OCI-LY1 (cell line): ENCODE results near the gene C9.

Experiments
- H2AFZ ChIP-seq: fragments of 200-600 bp; sonication (generic), shearing (Covaris generic); 2 replicates; pipeline ENCODE4 v1.6.0; 2014; ENCODE audit warnings: antibody characterized with exemption, mild to moderate bottlenecking, low read length
- H3F3A ChIP-seq: fragments of 200-600 bp; sonication (generic), shearing (Covaris generic); 2 replicates; pipeline ENCODE4 v1.6.0; 2014; ENCODE audit warnings: mild to moderate bottlenecking, antibody characterized with exemption, low read length, moderate library complexity; ENCODE audit not compliant: insufficient read depth
- H3K27ac ChIP-seq: fragments of 200-600 bp; sonication (generic); 2 replicates; pipeline ENCODE4 v1.5.1; 2014; ENCODE audit warnings: low read length, mixed run types, mild to moderate bottlenecking, low read depth; ENCODE audit not compliant: poor library complexity, severe bottlenecking
- H3K27me3 ChIP-seq: fragments of 200-600 bp; sonication (generic); 2 replicates; pipeline ENCODE4 v1.6.0; 2014; ENCODE audit warnings: antibody characterized with exemption, mild to moderate bottlenecking, low read length, moderate library complexity; ENCODE audit not compliant: insufficient read depth
- H3K36me3 ChIP-seq: fragments of 200-600 bp; sonication (generic); 2 replicates; pipeline ENCODE4 v1.6.1; 2014; ENCODE audit warnings: mild to moderate bottlenecking, antibody characterized with exemption, low read length, moderate library complexity, mixed read lengths; ENCODE audit not compliant: insufficient read depth
- H3K4me1 ChIP-seq: fragments of 200-600 bp; sonication (generic); 2 replicates; pipeline ENCODE4 v1.5.1; 2014; ENCODE audit warnings: mild to moderate bottlenecking, low read length, moderate library complexity; ENCODE audit not compliant: insufficient read depth, severe bottlenecking
- H3K4me2 ChIP-seq: fragments of 200-600 bp; sonication (generic), shearing (Covaris generic); 2 replicates; pipeline ENCODE4 v1.6.1; 2014; ENCODE audit warnings: low read length
- H3K4me3 ChIP-seq: fragments of 200-600 bp; sonication (generic); 2 replicates; pipeline ENCODE4 v1.5.1; 2014; ENCODE audit warnings: low read length, low read depth, mild to moderate bottlenecking, mixed read lengths; ENCODE audit not compliant: poor library complexity, severe bottlenecking
- H3K79me2 ChIP-seq: fragments of 200-600 bp; shearing (Covaris generic); 2 replicates; pipeline ENCODE4 v1.6.1; 2016; ENCODE audit warnings: mixed run types, low read length, mixed read lengths; ENCODE audit not compliant: insufficient read depth
- H3K9ac ChIP-seq: fragments of 200-600 bp; sonication (generic), shearing (Covaris generic); 2 replicates; pipeline ENCODE4 v1.6.1; 2014; ENCODE audit warnings: mild to moderate bottlenecking, low read length, mixed read lengths
- H3K9me2 ChIP-seq: fragments of 200-600 bp; sonication (generic), shearing (Covaris generic); 2 replicates; pipeline ENCODE4 v1.6.1; 2014; ENCODE audit warnings: low read depth, mild to moderate bottlenecking, low read length, mixed read lengths
- H3K9me3 ChIP-seq: fragments of 200-600 bp; shearing (Covaris generic); 2 replicates; pipeline ENCODE4 v1.6.1; 2014; ENCODE audit warnings: low read length, mixed read lengths
- H4K20me1 ChIP-seq: fragments of 200-600 bp; sonication (generic), shearing (Covaris generic); 2 replicates; pipeline ENCODE4 v1.6.0; 2016; ENCODE audit warnings: mild to moderate bottlenecking, low read length; ENCODE audit not compliant: insufficient read depth
- CTCF ChIP-seq: fragments of 200-600 bp; sonication (generic), shearing (Covaris generic); IDR thresholded peaks from 2 replicates; pipeline ENCODE4 v1.5.1; 2017; ENCODE audit warnings: mild to moderate bottlenecking, antibody characterized with exemption, low read length, moderate library complexity, mixed read lengths
- EZH2 ChIP-seq: fragments of 200-600 bp; sonication (generic), shearing (Covaris generic); IDR thresholded peaks from 2 replicates; pipeline ENCODE4 v1.8.0; 2017; ENCODE audit warnings: borderline replicate concordance, mixed run types, mild to moderate bottlenecking, antibody characterized with exemption, low read length, moderate library complexity, mixed read lengths

Gene C9

GRCh38 chr5:39377613-39378012 lies 13.3 kb upstream of the C9 start:
- Histone ChIP-seq H3K79me2 (no peaks in the 10 kb centered on the region), H4K20me1 (no peaks in the 10 kb centered on the region), H3K4me3 (no peak overlapping the region), H3K9me3 (no peaks in the 10 kb centered on the region), H3K4me1 (peaks cover 11% of the 10 kb centered on the region), H3K27me3 (no peaks in the 10 kb centered on the region), H2AFZ (no peak overlapping the region), H3K36me3 (no peaks in the 10 kb centered on the region), H3K9ac (no peak overlapping the region), H3K9me2 (no peaks in the 10 kb centered on the region), H3F3A (no peaks in the 10 kb centered on the region), H3K4me2 (no peak overlapping the region), H3K27ac (no peak overlapping the region)
- TF ChIP-seq CTCF (no peak), EZH2 (no peak)

- H3K4me2 ChIP-seq: no peak overlapping the region
- H3K79me2 ChIP-seq: no peaks in the 10 kb centered on the region
- H3K4me1 ChIP-seq: peaks cover 24% of the 10 kb centered on the region
- TF ChIP-seq EZH2 (no peak), CTCF (peak; percentile 73; the same call in 1 of the 2 replicates)
- H3K4me3 ChIP-seq: no peak overlapping the region
- H3K36me3 ChIP-seq: no peaks in the 10 kb centered on the region
- H3F3A ChIP-seq: no peaks in the 10 kb centered on the region
- H3K27me3 ChIP-seq: no peaks in the 10 kb centered on the region
- no peaks in the 10 kb centered on the region for H3K9me2 ChIP-seq
- no peak overlapping the region; the same call in 1 of the 2 replicates for H2AFZ ChIP-seq
- H3K9me3 ChIP-seq: no peaks in the 10 kb centered on the region
- no peak overlapping the region for H3K9ac ChIP-seq
- H4K20me1 ChIP-seq: no peaks in the 10 kb centered on the region
- H3K27ac ChIP-seq: no peak overlapping the region
Measured at GRCh38 chr5:39376293-39376714, 12.0 kb upstream of the C9 start.

- Histone ChIP-seq H3K9me2 (no peaks in the 10 kb centered on the region), H3K9ac (no peak overlapping the region), H3F3A (no peaks in the 10 kb centered on the region), H3K27ac (no peak overlapping the region), H3K9me3 (no peaks in the 10 kb centered on the region), H3K4me1 (peaks cover 49% of the 10 kb centered on the region), H3K4me3 (no peak overlapping the region), H2AFZ (no peak overlapping the region), H3K4me2 (no peak overlapping the region), H3K79me2 (no peaks in the 10 kb centered on the region), H4K20me1 (no peaks in the 10 kb centered on the region), H3K36me3 (no peaks in the 10 kb centered on the region), H3K27me3 (no peaks in the 10 kb centered on the region)
- TF ChIP-seq EZH2 (no peak), CTCF (no peak)
Measured at GRCh38 chr5:39373791-39374190, 9.5 kb upstream of the C9 start.
